GM21367 (cell line): Measurements from ENCODE around the gene DDIT4L.
"Not testable (repeated sequence)": the region's sequence is repeated elsewhere in the genome, so short reads cannot be mapped to it uniquely, and the experiment has no call there.

ENCODE experiments used
- ATAC-seq: cut with Tn5 transposase; IDR thresholded peaks from one replicate; pipeline ENCODE4 v1.9.1; 2021; ENCODE audit not compliant: unreplicated experiment

DDIT4L gene

GRCh38 chr4:100166297-100167039 lies 23.8 kb downstream of the DDIT4L start:
- ATAC-seq, result no peak

DNA sequence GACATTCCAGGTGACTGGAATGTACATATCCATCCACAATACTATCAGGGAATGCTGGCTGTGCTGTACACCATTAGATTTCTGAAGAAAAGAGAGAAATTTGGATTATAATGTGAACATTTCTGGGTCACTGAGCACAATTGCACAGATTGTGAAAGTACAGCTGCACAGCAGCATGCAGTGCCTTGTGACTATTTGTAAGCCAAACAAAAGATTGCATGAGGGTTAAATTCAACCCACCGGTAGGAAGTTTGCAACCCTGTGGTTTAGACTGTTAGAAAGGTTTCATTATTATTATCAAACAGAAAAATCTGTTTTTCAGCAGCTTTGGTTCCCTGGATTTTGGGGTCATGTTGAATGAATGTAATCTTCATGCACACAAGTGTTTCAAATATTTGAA lies 24.5 kb downstream of the DDIT4L start:
- ATAC-seq, result no peak

GRCh38 chr4:100164808-100165760 lies 25.2 kb downstream of the DDIT4L start:
- no peak for ATAC-seq

DNA sequence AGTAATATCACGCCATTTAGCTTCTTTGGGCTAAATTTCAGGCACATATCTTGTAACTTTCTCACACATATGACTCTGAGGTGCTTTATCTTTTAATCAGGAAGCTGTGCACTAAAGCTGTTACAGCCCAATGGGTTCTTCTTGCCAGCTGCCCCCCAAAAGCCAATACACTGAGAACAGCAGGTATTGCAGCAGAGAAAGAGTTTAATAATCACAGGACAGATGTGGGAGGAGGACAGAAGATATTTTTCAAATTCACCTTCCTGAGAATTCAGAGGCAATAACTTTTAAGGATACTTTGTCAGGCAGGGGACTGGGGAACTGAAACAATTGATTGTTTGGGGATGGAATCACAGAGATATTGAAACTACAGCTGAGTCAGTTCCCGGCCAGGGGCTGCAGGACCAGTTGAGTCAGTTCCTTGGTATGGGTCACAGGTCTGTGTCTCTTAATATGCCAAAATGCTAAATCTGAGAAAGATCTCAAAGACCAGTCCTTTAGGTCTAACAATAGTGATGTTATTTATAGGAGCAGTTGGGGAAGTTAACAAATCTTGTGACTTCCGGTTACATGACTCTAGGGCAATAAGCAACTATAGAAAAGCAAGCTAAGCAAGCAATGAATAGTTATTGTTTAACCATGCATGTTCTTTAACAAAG lies 28.1 kb downstream of the DDIT4L start:
- ATAC-seq, result peak; percentile 78

DNA sequence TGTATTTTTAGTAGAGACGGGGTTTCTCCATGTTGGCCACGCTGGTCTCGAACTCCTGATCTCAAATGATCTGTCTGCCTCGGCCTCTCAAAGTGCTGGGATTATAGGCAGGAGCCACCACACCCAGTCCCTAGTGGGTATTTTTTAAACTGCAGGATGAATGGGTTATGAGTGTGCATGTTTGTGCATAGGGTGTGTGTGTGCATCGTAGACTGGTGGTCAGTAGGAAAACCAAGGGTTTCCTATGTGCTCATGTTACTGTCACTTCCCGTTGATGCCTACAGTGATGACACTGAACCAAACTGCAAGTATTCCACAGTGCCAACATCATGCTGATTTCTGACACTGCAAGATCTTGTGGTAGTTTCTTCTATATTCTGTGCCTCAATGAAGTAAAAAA lies 41.1 kb downstream of the DDIT4L start:
- no peak for ATAC-seq

DNA sequence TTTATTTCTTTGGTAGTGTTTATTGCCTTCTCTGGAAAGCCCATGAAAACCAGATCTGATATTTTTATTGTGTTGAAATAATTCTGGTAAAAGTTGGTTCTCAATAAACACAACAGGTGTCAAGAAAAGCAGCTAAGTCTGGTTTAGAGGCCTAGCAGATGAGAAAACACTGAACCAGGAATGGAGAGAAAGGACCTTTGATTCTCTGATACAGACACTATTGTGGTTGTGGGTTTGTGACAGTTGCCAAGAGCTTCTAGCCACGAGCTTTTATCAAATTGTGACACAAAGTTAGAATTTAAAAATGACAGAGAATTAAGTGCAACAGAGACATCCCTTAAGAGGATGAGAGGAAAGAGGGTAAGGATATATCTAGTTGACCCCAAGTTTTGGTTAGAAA lies 42.6 kb downstream of the DDIT4L start:
- no peak for ATAC-seq

DNA sequence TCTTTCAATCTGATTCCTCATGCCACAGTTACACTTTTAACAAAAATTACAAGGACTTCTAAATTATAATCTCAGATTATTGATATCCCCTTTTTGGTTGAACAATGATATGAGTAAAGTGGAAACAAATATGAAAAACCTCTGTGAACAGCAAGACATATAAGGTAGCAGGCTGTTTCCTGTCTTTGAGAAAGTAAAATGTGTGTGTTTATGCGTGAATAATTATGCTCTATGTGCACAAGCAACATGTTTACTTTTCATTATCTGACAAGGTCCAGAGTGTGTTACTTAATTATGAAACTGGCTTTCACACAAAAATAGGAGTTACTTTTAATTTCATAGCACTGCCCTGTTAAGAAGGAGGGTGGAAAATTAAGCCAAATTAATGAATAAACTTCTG lies 43.1 kb downstream of the DDIT4L start:
- ATAC-seq, result no peak

DNA sequence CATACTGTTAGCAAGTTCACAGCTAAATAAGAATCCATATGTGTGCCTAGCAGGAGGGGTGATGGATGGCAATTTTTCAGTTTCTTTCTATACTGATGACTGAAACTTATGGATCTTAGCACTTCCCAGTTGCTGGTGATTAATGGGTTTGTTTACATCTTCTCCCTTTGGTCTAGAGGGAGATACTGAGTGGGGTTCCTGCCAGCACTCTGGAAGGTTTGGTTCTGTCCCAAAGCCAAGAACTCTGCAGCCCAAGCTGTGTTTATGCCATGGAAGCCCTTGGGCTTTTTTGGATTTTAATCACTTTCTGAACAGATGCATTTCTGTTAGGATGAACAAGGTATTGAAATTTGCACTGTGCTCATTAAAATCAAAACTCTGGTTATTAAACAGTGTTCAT lies 43.5 kb downstream of the DDIT4L start:
- no peak for ATAC-seq

- ATAC-seq, result not testable (repeated sequence)
Measured at GRCh38 chr4:100137320-100137719, 52.9 kb downstream of the DDIT4L start.
